Activated naive CD8-positive, alpha-beta T cell treated with anti-CD3 and anti-CD28 coated beads, Interleukin-2, amount 50 U/mL, for 16 hours (primary cell): ENCODE results near the gene NUDT16L1.

Source experiments
- DNase-seq: peaks from one replicate; pipeline ENCODE4 v3.0.0-alpha.2; 2020; ENCODE audit warnings: low read depth, low spot score

NUDT16L1 gene

GRCh38 chr16:4693956-4694641, 737 bp downstream of the NUDT16L1 start:
- no peak for DNase-seq

- no peak for DNase-seq
These were observed 1.5 kb downstream of the NUDT16L1 start for GRCh38 chr16:4694642-4695451.

- no peak for DNase-seq
These were observed 2.3 kb downstream of the NUDT16L1 start for GRCh38 chr16:4695473-4696171.

GRCh38 chr16:4696172-4696904, 3.0 kb downstream of the NUDT16L1 start:
- no peak for DNase-seq

- DNase-seq, result no peak
These were observed 3.8 kb downstream of the NUDT16L1 start for GRCh38 chr16:4696905-4697847.

- DNase-seq, result no peak
These were observed 4.5 kb downstream of the NUDT16L1 start for GRCh38 chr16:4697848-4698291.

- DNase-seq, result no peak
These were observed 5.1 kb downstream of the NUDT16L1 start for GRCh38 chr16:4698321-4699045.

- no peak for DNase-seq
These were observed 5.7 kb downstream of the NUDT16L1 start for GRCh38 chr16:4699046-4699556.

- no peak for DNase-seq
These were observed 7.1 kb downstream of the NUDT16L1 start for GRCh38 chr16:4700380-4700996.

- no peak for DNase-seq
These were observed 7.8 kb downstream of the NUDT16L1 start for GRCh38 chr16:4700997-4701743.

- DNase-seq, result no peak
These were observed 8.6 kb downstream of the NUDT16L1 start for GRCh38 chr16:4701791-4702465.

- DNase-seq, result no peak
These were observed 9.1 kb downstream of the NUDT16L1 start for GRCh38 chr16:4702466-4702808.

GRCh38 chr16:4703906-4704305, 10.5 kb downstream of the NUDT16L1 start:
- no peak for DNase-seq

GRCh38 chr16:4704491-4704890, 11.1 kb downstream of the NUDT16L1 start:
- no peak for DNase-seq

- no peak for DNase-seq
These were observed 11.6 kb downstream of the NUDT16L1 start for GRCh38 chr16:4704913-4705312.

- no peak for DNase-seq
These were observed 13.5 kb downstream of the NUDT16L1 start for GRCh38 chr16:4706871-4707270.

GRCh38 chr16:4709481-4709880, 16.1 kb downstream of the NUDT16L1 start:
- no peak for DNase-seq
